Ovary (tissue), 9 donors: Measurements from ENCODE around the gene CLEC1B. TPM values are rescaled to one million over a fixed set of nuclear protein-coding genes. Genes with fewer than 3 reads are reported as not detected.
"Not testable (repeated sequence)": the region's sequence is repeated elsewhere in the genome, so short reads cannot be mapped to it uniquely, and the experiment has no call there.

Experiments
- DNase-seq, 5 donors: peaks; one replicate each; pipeline ENCODE4 v3.0.0-alpha.2; 2019 to 2020
- H3K27ac ChIP-seq, 2 donors: fragments of 200-600 bp; one replicate each; pipeline versions ENCODE4 v1.5.1 to v1.8.0; 2019 to 2022
- H3K27me3 ChIP-seq: fragments of 200-600 bp; one replicate; pipeline ENCODE4 v1.8.0; 2022
- H3K36me3 ChIP-seq: fragments of 200-600 bp; sonication (generic); one replicate; pipeline ENCODE4 v1.5.1; 2019
- H3K4me1 ChIP-seq: one replicate; pipeline ENCODE4 v1.8.1; 2013; ENCODE audit warnings: mild to moderate bottlenecking, moderate library complexity; ENCODE audit not compliant: insufficient read depth
- H3K4me3 ChIP-seq: fragments of 200-600 bp; sonication (generic); one replicate; pipeline ENCODE4 v1.5.1; 2017
- H3K9me3 ChIP-seq, 2 donors: fragments of 200-600 bp in 1 of 2; sonication (generic) in 1 of 2; one replicate each; pipeline versions ENCODE4 v1.5.1 to v1.8.1; 2013 to 2019; ENCODE audit warnings: mild to moderate bottlenecking in 1 of 2, moderate library complexity in 1 of 2
- CTCF ChIP-seq, 3 donors: fragments of 450-650 bp in 2 of 3; fragments of 200-600 bp in 1 of 3; IDR thresholded peaks; one replicate each; pipeline versions ENCODE4 v1.5.1 to v1.8.0; 2016 to 2022; ENCODE audit warnings: antibody characterized with exemption in 3 of 3, mild to moderate bottlenecking in 1 of 3
- EP300 ChIP-seq: sonication (generic); formaldehyde crosslinking; IDR thresholded peaks from one replicate; pipeline ENCODE4 v1.6.1; 2017; ENCODE audit warnings: antibody characterized with exemption
- POLR2A ChIP-seq: fragments of 450-650 bp; IDR thresholded peaks from one replicate; pipeline ENCODE4 v1.6.1; 2017; ENCODE audit warnings: antibody characterized with exemption, mild to moderate bottlenecking, moderate library complexity
- WGBS, 3 donors: extraction: QIAGEN DNeasy Blood & Tissue Kit in 1 of 3; methylation state at CpG; one replicate each; pipeline versions ENCODE4 v1.1.5 to v1.1.7; 2013 to 2017; 5-methylcytosine and 5-hydroxymethylcytosine counted together
- intact Hi-C, 4 donors: fragments of 100-400 bp; cut with DNase I; formaldehyde crosslinking; loops; one replicate each; pipeline versions ENCODE4 v1.11.0 to v1.15.1; 2022 to 2023
- polyA plus RNA-seq, 2 donors: library from polyadenylated mRNA; stranded (reverse); fragments of 200-250 nt in 1 of 2; fragments of 350-450 nt in 1 of 2; fragmentation: Illumina TruSeq in 1 of 2; extraction: RNeasy Lipid Tissue Mini Kit (QIAGEN cat#74804) in 1 of 2; gene quantifications; one replicate each; pipeline ENCODE4 v1.2.3, GENCODE V29; 2013 to 2014
- total RNA-seq, 7 donors: library from RNA; depleted of rRNA in 2 of 7; stranded (reverse); fragments of >200 nt in 2 of 7; fragmentation: NEBNext Ultra II Directional in 3 of 7; extraction: Animal tissue kit (Norgen Biotek cat#: 25700) in 3 of 7; gene quantifications; one replicate each; pipeline versions ENCODE4 v1.1.0 to v1.2.4, GENCODE V29; 2016 to 2023
- donor health status: DM: no; HTN: no; CAD: no; lungs with moderate emphysema.
- donor health status: DM: no; HTN: no; CAD: no.
- donor health status: Bipolar disorder and iron deficiency.
- donor health status: DM: yes; HTN: yes; CAD: no.
- donor health status: DM: no; HTN: no; CAD: no.
- donor health status: DM: yes; HTN: yes; CAD: no.

CLEC1B gene
- total and polyA plus RNA-seq, 9 donors, result 0.06 to 0.47 (median 0.26) TPM; not detected in 6

DNA sequence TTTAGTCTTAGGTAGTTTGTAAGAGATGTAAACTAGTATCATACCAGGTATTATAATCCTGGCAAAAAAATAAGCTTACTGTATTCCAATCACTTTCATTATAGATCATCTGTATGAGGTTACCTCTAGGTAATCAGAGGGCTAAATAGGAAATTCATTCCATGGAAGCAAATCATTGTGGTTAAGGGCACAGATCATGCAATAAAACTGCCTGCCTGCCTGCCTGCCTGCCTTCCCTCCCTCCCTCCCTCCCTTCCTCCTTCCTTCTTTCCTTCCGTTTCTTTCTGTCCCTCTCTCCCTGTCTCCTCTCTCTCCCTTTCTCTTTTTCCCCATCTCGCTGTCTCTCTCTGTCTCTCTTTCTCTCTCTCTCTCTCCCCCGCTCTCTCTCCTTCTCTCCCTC lies 28.4 kb upstream of the CLEC1B start:
- no peaks in the 10 kb centered on the region for H3K9me3 ChIP-seq
- no peak for TF ChIP-seq EP300
- TF ChIP-seq POLR2A, result no peak
- TF ChIP-seq CTCF (IDR thresholded peaks at IDR 0.05), result no peak
- no peaks in the 10 kb centered on the region for H3K36me3 ChIP-seq
- intact Hi-C loops, result loop anchor here in 1 of 4 donors (5.0 to 10.0 kb wide), 2 partner anchors 107 to 1545 kb away; partner anchors contain the start of gene CLEC7A
- H3K27ac ChIP-seq, result no peak overlapping the region
- H3K27me3 ChIP-seq, result no peaks in the 10 kb centered on the region
- WGBS, 3 donors, result 52 to 64% (median 61%) methylated on average over 3 of the region's 3 CpGs
- no peak overlapping the region for H3K4me3 ChIP-seq
- no peak for DNase-seq
- no peaks in the 10 kb centered on the region for H3K4me1 ChIP-seq

GRCh38 chr12:10026666-10027065 lies 27.7 kb upstream of the CLEC1B start:
- H3K4me1 ChIP-seq, H3K27ac ChIP-seq, DNase-seq, H3K4me3 ChIP-seq, H3K27me3 ChIP-seq, H3K36me3 ChIP-seq, H3K9me3 ChIP-seq: not testable (repeated sequence)
- 82 to 88% (median 88%) methylated on average over 4 of the region's 4 CpGs for WGBS, 3 donors
- intact Hi-C loops, result loop anchor here in 1 of 4 donors (5.0 to 10.0 kb wide), 2 partner anchors 108 to 1546 kb away; partner anchors contain the start of gene CLEC7A

- H3K4me3 ChIP-seq, result no peak overlapping the region
- intact Hi-C loops, result loop anchor here in 1 of 4 donors (5.0 to 10.0 kb wide), 2 partner anchors 110 to 1547 kb away; partner anchors contain the start of gene CLEC7A
- no peaks in the 10 kb centered on the region for H3K4me1 ChIP-seq
- no peaks in the 10 kb centered on the region for H3K27me3 ChIP-seq
- no peaks in the 10 kb centered on the region for H3K36me3 ChIP-seq
- H3K27ac ChIP-seq, result no peak overlapping the region
- H3K9me3 ChIP-seq, result no peaks in the 10 kb centered on the region
- DNase-seq, result no peak
- WGBS, 3 donors, result 75 to 87% (median 79%) methylated on average over 3 of the region's 3 CpGs
- TF ChIP-seq EP300 (no peak), CTCF (IDR thresholded peaks at IDR 0.05) (no peak), POLR2A (no peak)
These were observed 26.3 kb upstream of the CLEC1B start for GRCh38 chr12:10025236-10025635.

- 79 to 82% (median 82%) methylated on average over 3 of the region's 3 CpGs for WGBS, 3 donors
These were observed 22.4 kb upstream of the CLEC1B start for GRCh38 chr12:10021342-10021741.

More at GRCh38 chr12:10021342-10021741, 22.4 kb upstream of the CLEC1B start:
- DNase-seq, result no peak
- Histone ChIP-seq H3K4me3 (no peak overlapping the region), H3K4me1 (no peaks in the 10 kb centered on the region), H3K27me3 (no peaks in the 10 kb centered on the region), H3K36me3 (no peaks in the 10 kb centered on the region), H3K27ac (no peak overlapping the region), H3K9me3 (no peaks in the 10 kb centered on the region)
- TF ChIP-seq POLR2A (no peak), CTCF (IDR thresholded peaks at IDR 0.05) (no peak), EP300 (no peak)
- intact Hi-C loops, result loop anchor here in 1 of 4 donors (10.0 kb wide), 1 partner anchor 113 kb away; the partner anchor contains the start of gene CLEC7A
